Smooth muscle cell (in vitro differentiated cells): ENCODE measurements around the gene SLC66A2. TPM values are rescaled to one million over a fixed set of nuclear protein-coding genes. Genes with fewer than 3 reads are reported as not detected.

Experiments
- DNase-seq: peaks from one replicate; lab custom pipeline; 2025; ENCODE audit not compliant: unreplicated experiment; lab: John Stamatoyannopoulos, UW
- H2AFZ ChIP-seq: fragments of 200-600 bp; sonication (generic); 2 replicates; pipeline ENCODE4 v1.6.0; 2016; ENCODE audit warnings: antibody characterized with exemption, low read depth, mild to moderate bottlenecking
- H3F3A ChIP-seq: fragments of 200-600 bp; sonication (generic); 2 replicates; pipeline ENCODE4 v1.6.0; 2017; ENCODE audit warnings: antibody characterized with exemption, low read depth
- H3K27ac ChIP-seq: fragments of 200-600 bp; sonication (generic); 2 replicates; pipeline ENCODE4 v1.5.1; 2016; ENCODE audit warnings: low read depth, mild to moderate bottlenecking
- H3K27me3 ChIP-seq: fragments of 200-600 bp; sonication (generic); 2 replicates; pipeline ENCODE4 v1.6.1; 2016; ENCODE audit warnings: low read depth, mild to moderate bottlenecking
- H3K36me3 ChIP-seq: fragments of 200-600 bp; sonication (generic); 2 replicates; pipeline ENCODE4 v1.5.1; 2016; ENCODE audit warnings: low read depth
- H3K4me1 ChIP-seq: fragments of 200-600 bp; sonication (generic); 2 replicates; pipeline ENCODE4 v1.5.1; 2016; ENCODE audit warnings: low read depth
- H3K4me2 ChIP-seq: fragments of 200-600 bp; sonication (generic); 2 replicates; pipeline ENCODE4 v1.6.0; 2016; ENCODE audit warnings: mild to moderate bottlenecking
- H3K4me3 ChIP-seq: fragments of 200-600 bp; sonication (generic); 2 replicates; pipeline ENCODE4 v1.5.1; 2016; ENCODE audit warnings: mild to moderate bottlenecking
- H3K79me2 ChIP-seq: fragments of 200-600 bp; sonication (generic); 2 replicates; pipeline ENCODE4 v1.6.0; 2016; ENCODE audit warnings: low read depth, mild to moderate bottlenecking
- H3K9ac ChIP-seq: fragments of 200-600 bp; sonication (generic); 2 replicates; pipeline ENCODE4 v1.6.0; 2016; ENCODE audit warnings: low read depth
- H3K9me3 ChIP-seq: fragments of 200-600 bp; sonication (generic); replicated peaks from 2 replicates; pipeline ENCODE4 v1.5.1; 2016; ENCODE audit warnings: low read depth
- H4K20me1 ChIP-seq: fragments of 200-600 bp; sonication (generic); 2 replicates; pipeline ENCODE4 v1.6.0; 2016; ENCODE audit warnings: low read depth
- WGBS: methylation state at CpG from one replicate; pipeline ENCODE4 v1.1.7; 2016; ENCODE audit warnings: low lambda C conversion rate; 5-methylcytosine and 5-hydroxymethylcytosine counted together
- polyA plus RNA-seq: library from polyadenylated mRNA; unstranded; fragments of >200 nt; fragmentation: Nextera tagmentation; extraction: Ambion mirVana; gene quantifications from 2 replicates; pipeline ENCODE4 v1.2.1, GENCODE V29; 2016
- total RNA-seq: library from RNA; depleted of rRNA; stranded (reverse); fragments of >200 nt; gene quantifications from 2 replicates; pipeline ENCODE4 v1.2.3, GENCODE V29; 2014
- TF ChIP-seq, protein P1 (sequence below): fragments of 200-600 bp; sonication (generic); IDR thresholded peaks from 2 replicates; pipeline ENCODE4 v1.5.1; 2017; ENCODE audit warnings: borderline replicate concordance, mild to moderate bottlenecking, antibody characterized with exemption; ENCODE audit not compliant: insufficient read depth, poor library complexity, severe bottlenecking

Gene SLC66A2
- total and polyA plus RNA-seq, 2 experiments from 2014 or later: 23.6 to 37.9 TPM

- Histone ChIP-seq H3K79me2 (peaks cover 65% of the 10 kb centered on the region), H3K4me2 (peak overlapping the region; percentile 96), H3K27ac (no peak overlapping the region), H3F3A (peaks cover 5% of the 10 kb centered on the region), H3K9ac (peak overlapping the region; percentile 81), H3K36me3 (no peaks in the 10 kb centered on the region), H3K27me3 (no peaks in the 10 kb centered on the region), H2AFZ (no peak overlapping the region), H4K20me1 (peaks cover 60% of the 10 kb centered on the region), H3K4me1 (peaks cover 10% of the 10 kb centered on the region), H3K4me3 (peak overlapping the region; percentile 89), H3K9me3 (no peaks in the 10 kb centered on the region)
- 62% methylated on average over 7 of the region's 7 CpGs for WGBS
- TF ChIP-seq, protein P1, sequence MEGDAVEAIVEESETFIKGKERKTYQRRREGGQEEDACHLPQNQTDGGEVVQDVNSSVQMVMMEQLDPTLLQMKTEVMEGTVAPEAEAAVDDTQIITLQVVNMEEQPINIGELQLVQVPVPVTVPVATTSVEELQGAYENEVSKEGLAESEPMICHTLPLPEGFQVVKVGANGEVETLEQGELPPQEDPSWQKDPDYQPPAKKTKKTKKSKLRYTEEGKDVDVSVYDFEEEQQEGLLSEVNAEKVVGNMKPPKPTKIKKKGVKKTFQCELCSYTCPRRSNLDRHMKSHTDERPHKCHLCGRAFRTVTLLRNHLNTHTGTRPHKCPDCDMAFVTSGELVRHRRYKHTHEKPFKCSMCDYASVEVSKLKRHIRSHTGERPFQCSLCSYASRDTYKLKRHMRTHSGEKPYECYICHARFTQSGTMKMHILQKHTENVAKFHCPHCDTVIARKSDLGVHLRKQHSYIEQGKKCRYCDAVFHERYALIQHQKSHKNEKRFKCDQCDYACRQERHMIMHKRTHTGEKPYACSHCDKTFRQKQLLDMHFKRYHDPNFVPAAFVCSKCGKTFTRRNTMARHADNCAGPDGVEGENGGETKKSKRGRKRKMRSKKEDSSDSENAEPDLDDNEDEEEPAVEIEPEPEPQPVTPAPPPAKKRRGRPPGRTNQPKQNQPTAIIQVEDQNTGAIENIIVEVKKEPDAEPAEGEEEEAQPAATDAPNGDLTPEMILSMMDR: no peak
- no peak for DNase-seq
These were observed 35.3 kb upstream of the SLC66A2 start for GRCh38 chr18:79986726-79987125.

- 96% methylated on average over 12 of the region's 12 CpGs for WGBS
- Histone ChIP-seq H2AFZ (no peak overlapping the region), H3K36me3 (no peaks in the 10 kb centered on the region), H3K4me3 (no peak overlapping the region), H3F3A (peaks cover 5% of the 10 kb centered on the region), H3K4me1 (peaks cover 10% of the 10 kb centered on the region), H3K27ac (no peak overlapping the region), H3K4me2 (no peak overlapping the region), H3K9me3 (no peaks in the 10 kb centered on the region), H3K27me3 (no peaks in the 10 kb centered on the region), H3K9ac (no peak overlapping the region), H4K20me1 (peaks cover 76% of the 10 kb centered on the region), H3K79me2 (peaks cover 80% of the 10 kb centered on the region)
- DNase-seq: no peak
- TF ChIP-seq, protein P1: no peak
These were observed 33.7 kb upstream of the SLC66A2 start for GRCh38 chr18:79985172-79985571.

- no peaks in the 10 kb centered on the region for H3F3A ChIP-seq
- H3K36me3 ChIP-seq: no peaks in the 10 kb centered on the region
- no peaks in the 10 kb centered on the region for H3K9me3 ChIP-seq
- no peak for DNase-seq
- H3K9ac ChIP-seq: no peak overlapping the region
- no peak overlapping the region for H3K4me2 ChIP-seq
- H3K4me3 ChIP-seq: no peak overlapping the region
- H3K4me1 ChIP-seq: peaks cover 10% of the 10 kb centered on the region
- peaks cover 94% of the 10 kb centered on the region for H3K79me2 ChIP-seq
- TF ChIP-seq, protein P1: no peak
- H3K27ac ChIP-seq: no peak overlapping the region
- H4K20me1 ChIP-seq: peaks cover 89% of the 10 kb centered on the region
- no peak overlapping the region for H2AFZ ChIP-seq
- 96% methylated on average over 7 of the region's 7 CpGs for WGBS
- H3K27me3 ChIP-seq: no peaks in the 10 kb centered on the region
These were observed 32.3 kb upstream of the SLC66A2 start for GRCh38 chr18:79983793-79984192.

DNA sequence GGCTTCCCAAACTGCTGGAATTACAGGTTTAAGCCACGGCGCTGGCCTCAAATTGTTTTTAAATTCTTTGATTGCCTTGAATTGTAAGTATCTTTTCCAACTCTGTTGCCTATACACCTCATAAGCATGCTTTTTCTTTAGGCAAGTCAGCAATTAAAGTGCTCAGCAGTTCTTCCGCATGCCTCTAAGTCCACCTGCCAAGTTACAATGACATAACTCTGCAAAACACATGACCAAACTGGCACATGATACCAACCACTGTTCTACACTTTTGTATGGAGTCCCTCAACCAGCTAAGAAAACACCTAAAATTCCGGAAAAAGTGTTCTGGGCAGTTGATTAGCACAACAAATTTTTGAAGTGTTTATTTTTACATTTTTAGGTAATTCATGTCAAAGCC, 31.8 kb upstream of the SLC66A2 start:
- H4K20me1 ChIP-seq: peaks cover 95% of the 10 kb centered on the region
- WGBS: 91% methylated on average over 4 of the region's 4 CpGs

More for the DNA sequence above, 31.8 kb upstream of the SLC66A2 start:
- Histone ChIP-seq H3F3A (no peaks in the 10 kb centered on the region), H2AFZ (no peak overlapping the region), H3K79me2 (peaks cover 100% of the 10 kb centered on the region), H3K27ac (no peak overlapping the region), H3K4me3 (no peak overlapping the region), H3K36me3 (no peaks in the 10 kb centered on the region), H3K27me3 (no peaks in the 10 kb centered on the region), H3K4me2 (no peak overlapping the region), H3K9me3 (no peaks in the 10 kb centered on the region), H3K9ac (no peak overlapping the region), H3K4me1 (peaks cover 10% of the 10 kb centered on the region)
- no peak for DNase-seq
- TF ChIP-seq, protein P1: no peak
